Measurements from ENCODE around the gene PRMT5. TPM values are rescaled to one million over a fixed set of nuclear protein-coding genes. Genes with fewer than 3 reads are reported as not detected.
"Not testable (repeated sequence)": the region's sequence is repeated elsewhere in the genome, so short reads cannot be mapped to it uniquely, and the experiment has no call there.

The PRMT5 gene
- total RNA-seq, 1 experiment from 2014 or later: 107 TPM

DNA sequence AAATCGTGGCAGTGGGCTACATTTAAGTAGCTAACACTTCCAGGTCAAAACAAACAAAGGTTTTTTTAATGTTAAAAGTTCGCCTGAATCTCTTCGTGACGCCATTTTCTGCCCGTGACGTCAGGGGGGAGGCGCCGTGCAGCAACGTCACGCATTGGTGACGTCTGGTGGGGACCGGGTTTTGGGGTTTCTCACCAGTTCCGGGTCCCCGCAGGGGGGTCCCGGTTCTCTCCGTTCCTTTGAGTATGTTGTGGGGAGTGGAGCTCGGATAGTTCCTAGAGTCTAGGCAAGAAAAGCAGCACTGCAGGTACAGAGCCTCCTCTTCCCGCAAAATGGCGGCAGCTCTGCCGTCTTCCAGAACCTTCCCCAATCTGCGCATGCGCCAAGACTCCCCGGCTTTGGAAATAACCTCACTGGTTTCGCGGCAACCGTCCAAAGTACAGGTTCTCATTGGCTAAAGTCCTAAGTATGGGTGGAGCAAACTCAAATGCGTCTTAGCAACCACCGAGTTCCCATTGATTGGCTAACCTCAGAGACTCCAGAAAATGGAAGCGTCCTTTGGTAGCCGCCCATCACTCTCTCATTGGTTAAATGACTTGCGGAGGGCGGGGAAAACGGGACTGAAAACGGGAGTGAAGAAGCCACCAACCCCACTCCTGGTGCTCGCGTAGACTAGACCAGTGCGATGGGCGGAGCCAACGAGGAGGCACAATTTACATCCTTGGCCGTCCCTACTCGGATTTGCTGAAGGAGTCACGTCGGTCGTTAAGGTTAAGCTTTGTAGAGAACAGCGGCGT, 10.2 kb downstream of the PRMT5 start, which contains the start of gene RBM23:
TSS of gene RBM23 (minus strand) at position 346 of the 797 bp plus-strand sequence.
- peaks cover 3% of the 10 kb centered on the region; the same call in 1 of the 2 replicates for H3K36me3 ChIP-seq (ENCODE audit: control insufficient read depth, insufficient read depth, low read length)

DNA sequence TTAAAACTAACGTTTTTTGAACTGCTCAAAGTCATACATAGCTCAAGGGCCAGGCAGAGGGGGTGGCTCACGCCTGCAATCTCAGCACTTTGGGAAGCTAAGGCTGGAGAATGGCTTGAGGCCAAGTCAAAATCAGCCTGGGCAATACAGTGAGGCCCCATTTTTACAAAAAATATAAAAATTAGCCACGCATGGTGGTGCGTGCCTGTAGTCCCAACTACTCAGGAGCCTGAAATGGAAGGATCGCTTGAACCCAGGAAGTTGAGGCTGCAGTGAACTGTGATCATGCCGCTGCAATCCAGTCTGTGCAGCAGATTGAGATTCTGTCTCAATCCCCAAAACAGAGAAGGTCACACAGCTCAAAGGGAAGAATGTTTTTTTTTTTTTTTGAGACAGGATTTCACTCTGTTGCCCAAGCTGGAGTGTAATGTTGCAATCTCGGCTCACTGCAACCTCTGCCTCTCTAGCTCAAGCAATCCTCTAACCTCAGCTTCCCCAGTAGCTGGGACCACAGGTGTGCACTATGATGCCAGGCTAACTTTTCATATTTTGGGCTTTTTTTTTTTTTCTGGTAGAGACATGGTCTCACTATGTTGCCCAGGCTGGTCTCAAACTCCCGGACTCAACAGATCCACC, 13.2 kb downstream of the PRMT5 start:
- TF ChIP-seq, protein P1, sequence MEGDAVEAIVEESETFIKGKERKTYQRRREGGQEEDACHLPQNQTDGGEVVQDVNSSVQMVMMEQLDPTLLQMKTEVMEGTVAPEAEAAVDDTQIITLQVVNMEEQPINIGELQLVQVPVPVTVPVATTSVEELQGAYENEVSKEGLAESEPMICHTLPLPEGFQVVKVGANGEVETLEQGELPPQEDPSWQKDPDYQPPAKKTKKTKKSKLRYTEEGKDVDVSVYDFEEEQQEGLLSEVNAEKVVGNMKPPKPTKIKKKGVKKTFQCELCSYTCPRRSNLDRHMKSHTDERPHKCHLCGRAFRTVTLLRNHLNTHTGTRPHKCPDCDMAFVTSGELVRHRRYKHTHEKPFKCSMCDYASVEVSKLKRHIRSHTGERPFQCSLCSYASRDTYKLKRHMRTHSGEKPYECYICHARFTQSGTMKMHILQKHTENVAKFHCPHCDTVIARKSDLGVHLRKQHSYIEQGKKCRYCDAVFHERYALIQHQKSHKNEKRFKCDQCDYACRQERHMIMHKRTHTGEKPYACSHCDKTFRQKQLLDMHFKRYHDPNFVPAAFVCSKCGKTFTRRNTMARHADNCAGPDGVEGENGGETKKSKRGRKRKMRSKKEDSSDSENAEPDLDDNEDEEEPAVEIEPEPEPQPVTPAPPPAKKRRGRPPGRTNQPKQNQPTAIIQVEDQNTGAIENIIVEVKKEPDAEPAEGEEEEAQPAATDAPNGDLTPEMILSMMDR (IDR thresholded peaks at IDR 0.05; ENCODE audit: insufficient read depth in 1 of 2, low read depth in 1 of 2, low read length in 1 of 2, severe bottlenecking in 1 of 2, unreplicated experiment in 1 of 2): no peak
- Mint-ChIP-seq H3K4me1 (ENCODE audit: low read depth, unreplicated experiment) (peaks cover 6% of the 10 kb centered on the region), H3K27me3 (ENCODE audit: insufficient read depth, unreplicated experiment) (peaks cover 2% of the 10 kb centered on the region), H3K9me3 (ENCODE audit: unreplicated experiment) (no peaks in the 10 kb centered on the region), H3K4me3 (ENCODE audit: unreplicated experiment) (no peak overlapping the region), H3K36me3 (ENCODE audit: insufficient read depth, unreplicated experiment) (peaks cover 38% of the 10 kb centered on the region), H3K27ac (ENCODE audit: unreplicated experiment) (no peak overlapping the region)
- CTCF ChIA-PET: interaction anchor here (0.5 to 1.1 kb wide), 4 partner anchors 16 to 889 kb away, joined by 3 to 5 read pairs (median 4); no protein-coding TSS in a partner anchor
- POLR2A ChIA-PET: interaction anchor here (0.6 kb wide), 1 partner anchor 357 kb away, joined by 4 read pairs; no protein-coding TSS in a partner anchor
- H3K4me3 ChIP-seq (ENCODE audit: low read depth, low read length): no peak overlapping the region
- H3K9me3 ChIP-seq: no peaks in the 10 kb centered on the region
- H3K4me1 ChIP-seq: peaks cover 8% of the 10 kb centered on the region
- peak in 1 of 2 experiments; percentile 29 for DNase-seq
- intact Hi-C loops (cut with micrococcal nuclease; ENCODE audit: unreplicated experiment): loop anchor here (5.0 kb wide), 2 partner anchors 44 to 94 kb away; partner anchors contain the start of gene LRP10
- no peaks in the 10 kb centered on the region for H3K36me3 ChIP-seq (ENCODE audit: control insufficient read depth, insufficient read depth, low read length)
- BruUV-seq (replicated peaks): no TSS peak
- no peaks in the 10 kb centered on the region for H3K27me3 ChIP-seq (replicated peaks; ENCODE audit: control insufficient read depth, insufficient read depth, low read length)

More for the DNA sequence above, 10.2 kb downstream of the PRMT5 start, which contains the start of gene RBM23:
- CTCF ChIA-PET: interaction anchor here (0.8 to 1.7 kb wide), 4 partner anchors 10 to 67 kb away, joined by 3 to 6 read pairs (median 4); partner anchors contain the start of gene PRMT5
- H3K9me3 ChIP-seq: no peaks in the 10 kb centered on the region
- Mint-ChIP-seq H3K4me1 (ENCODE audit: low read depth, unreplicated experiment) (peaks cover 6% of the 10 kb centered on the region), H3K27me3 (ENCODE audit: insufficient read depth, unreplicated experiment) (peaks cover 2% of the 10 kb centered on the region), H3K36me3 (ENCODE audit: insufficient read depth, unreplicated experiment) (peaks cover 58% of the 10 kb centered on the region), H3K4me3 (ENCODE audit: unreplicated experiment) (peak within 1 kb of the TSS; percentile 90), H3K27ac (ENCODE audit: unreplicated experiment) (peak within 1 kb of the TSS; percentile 100), H3K9me3 (ENCODE audit: unreplicated experiment) (no peaks in the 10 kb centered on the region)
- TF ChIP-seq, protein P1 (IDR thresholded peaks at IDR 0.05; ENCODE audit: insufficient read depth in 1 of 2, low read depth in 1 of 2, low read length in 1 of 2, severe bottlenecking in 1 of 2, unreplicated experiment in 1 of 2): no peak
- H3K27me3 ChIP-seq (replicated peaks; ENCODE audit: control insufficient read depth, insufficient read depth, low read length): no peaks in the 10 kb centered on the region
- intact Hi-C loops (cut with micrococcal nuclease; ENCODE audit: unreplicated experiment): loop anchor here (1.0 to 5.0 kb wide), 4 partner anchors 10 to 97 kb away; partner anchors contain the start of genes LRP10 and PRMT5
- POLR2A ChIA-PET: interaction anchor here (0.5 to 1.9 kb wide), 5 partner anchors 38 to 330 kb away, joined by 3 to 9 read pairs (median 4); partner anchors contain the start of gene HAUS4
- H3K4me1 ChIP-seq: peaks cover 8% of the 10 kb centered on the region
- peak within 1 kb of the TSS; percentile 65 for H3K4me3 ChIP-seq (ENCODE audit: low read depth, low read length)
- no TSS peak for BruUV-seq (replicated peaks)
- peak; percentile 98 for DNase-seq

DNA sequence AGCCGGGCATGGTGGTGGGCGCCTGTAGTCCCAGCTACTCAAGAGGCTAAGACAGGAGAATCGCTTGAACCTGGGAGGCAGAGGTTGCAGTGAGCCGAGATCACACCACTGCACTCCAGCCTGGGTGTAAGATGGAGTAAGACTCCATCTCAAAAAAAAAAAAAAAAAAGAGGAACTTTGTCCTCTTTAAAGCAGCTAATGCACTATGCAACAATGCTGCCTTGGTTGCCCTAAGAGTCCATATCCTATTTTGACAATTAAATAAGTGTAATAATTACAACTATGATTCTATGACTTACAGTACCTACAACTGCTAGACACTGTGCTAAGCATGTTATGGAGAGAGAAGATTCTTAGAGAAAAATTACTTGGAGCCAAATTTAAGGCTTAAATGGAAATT, 14.3 kb downstream of the PRMT5 start:
- DNase-seq; H3K36me3 ChIP-seq (ENCODE audit: control insufficient read depth, insufficient read depth, low read length); H3K4me1 Mint-ChIP-seq (ENCODE audit: low read depth, unreplicated experiment); H3K4me3 ChIP-seq (ENCODE audit: low read depth, low read length); H3K4me1 ChIP-seq; H3K9me3 Mint-ChIP-seq (ENCODE audit: unreplicated experiment); BruUV-seq (replicated peaks); H3K27me3 ChIP-seq (replicated peaks; ENCODE audit: control insufficient read depth, insufficient read depth, low read length); H3K27ac Mint-ChIP-seq (ENCODE audit: unreplicated experiment); H3K4me3 Mint-ChIP-seq (ENCODE audit: unreplicated experiment); POLR2A ChIA-PET; H3K27me3 Mint-ChIP-seq (ENCODE audit: insufficient read depth, unreplicated experiment); H3K9me3 ChIP-seq: not testable (repeated sequence)
- peaks cover 34% of the 10 kb centered on the region for H3K36me3 Mint-ChIP-seq (ENCODE audit: insufficient read depth, unreplicated experiment)
- intact Hi-C loops (cut with micrococcal nuclease; ENCODE audit: unreplicated experiment): loop anchor here (5.0 kb wide), 2 partner anchors 43 to 93 kb away; partner anchors contain the start of gene LRP10
- CTCF ChIA-PET: interaction anchor here (0.7 kb wide), 1 partner anchor 67 kb away, joined by 5 read pairs; no protein-coding TSS in a partner anchor

Data from Caco-2 (cell line).